Measurements from ENCODE around the gene TMEM198.

Gene TMEM198

DNA sequence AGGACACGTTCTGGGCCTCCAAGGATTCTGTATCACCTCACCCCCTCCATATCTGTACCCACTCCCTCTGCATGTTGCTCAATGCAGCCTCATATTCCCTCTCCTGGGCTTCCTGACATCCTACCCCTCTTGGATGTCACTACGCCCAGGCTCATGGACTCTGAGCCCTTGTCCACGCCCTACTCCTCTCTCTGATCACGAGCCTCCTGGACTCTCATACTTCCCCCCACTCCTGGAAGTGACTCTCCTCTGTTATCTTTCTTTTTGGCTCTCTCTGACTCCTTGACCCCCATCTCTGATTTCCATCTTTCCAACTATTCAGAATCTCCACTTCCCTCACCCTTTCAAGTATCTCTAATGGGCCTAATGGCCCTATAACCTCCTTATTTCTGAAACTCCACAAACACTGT is 2.1 kb downstream of the TMEM198 start:
- no peak for DNase-seq (ENCODE audit: low read depth)

DNA sequence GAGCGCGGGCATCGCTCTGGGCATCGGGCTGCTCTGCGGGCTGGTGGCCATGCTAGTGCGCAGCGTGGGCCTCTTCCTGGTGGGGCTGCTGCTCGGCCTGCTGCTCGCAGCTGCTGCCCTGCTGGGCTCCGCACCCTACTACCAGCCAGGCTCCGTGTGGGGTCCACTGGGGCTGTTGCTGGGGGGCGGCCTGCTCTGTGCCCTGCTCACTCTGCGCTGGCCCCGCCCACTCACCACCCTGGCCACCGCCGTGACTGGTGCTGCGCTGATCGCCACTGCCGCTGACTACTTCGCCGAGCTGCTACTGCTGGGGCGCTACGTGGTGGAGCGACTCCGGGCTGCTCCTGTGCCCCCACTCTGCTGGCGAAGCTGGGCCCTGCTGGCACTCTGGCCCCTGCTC is 3.8 kb downstream of the TMEM198 start:
- no peak for DNase-seq (ENCODE audit: low read depth)

DNA sequence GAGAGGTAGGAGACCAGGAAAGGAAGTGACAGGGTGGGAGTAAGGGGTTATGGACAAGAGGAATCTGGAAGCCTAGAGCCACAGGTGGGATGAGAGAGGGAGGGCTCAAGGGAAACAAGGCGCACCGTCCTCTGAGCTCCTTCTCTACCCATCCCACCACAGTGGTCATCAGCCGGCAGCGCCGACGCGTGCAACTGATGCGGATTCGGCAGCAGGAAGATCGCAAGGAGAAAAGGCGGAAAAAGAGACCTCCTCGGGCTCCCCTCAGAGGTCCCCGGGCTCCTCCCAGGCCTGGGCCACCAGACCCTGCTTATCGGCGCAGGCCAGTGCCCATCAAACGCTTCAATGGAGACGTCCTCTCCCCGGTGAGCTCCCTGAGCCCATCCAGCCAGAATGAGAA is 5.2 kb downstream of the TMEM198 start:
- no peak for DNase-seq (ENCODE audit: low read depth)

GRCh38 chr2:219549619-219550018 is 5.8 kb downstream of the TMEM198 start:
- no peak for DNase-seq (ENCODE audit: low read depth)

- DNase-seq (ENCODE audit: low read depth) = no peak
Observed at GRCh38 chr2:219551441-219552381, 7.9 kb downstream of the TMEM198 start.

GRCh38 chr2:219552382-219553167 is 8.7 kb downstream of the TMEM198 start:
- DNase-seq (ENCODE audit: low read depth) = peak; percentile 69

GRCh38 chr2:219553168-219553417 is 9.3 kb downstream of the TMEM198 start:
- no peak for DNase-seq (ENCODE audit: low read depth)

DNA sequence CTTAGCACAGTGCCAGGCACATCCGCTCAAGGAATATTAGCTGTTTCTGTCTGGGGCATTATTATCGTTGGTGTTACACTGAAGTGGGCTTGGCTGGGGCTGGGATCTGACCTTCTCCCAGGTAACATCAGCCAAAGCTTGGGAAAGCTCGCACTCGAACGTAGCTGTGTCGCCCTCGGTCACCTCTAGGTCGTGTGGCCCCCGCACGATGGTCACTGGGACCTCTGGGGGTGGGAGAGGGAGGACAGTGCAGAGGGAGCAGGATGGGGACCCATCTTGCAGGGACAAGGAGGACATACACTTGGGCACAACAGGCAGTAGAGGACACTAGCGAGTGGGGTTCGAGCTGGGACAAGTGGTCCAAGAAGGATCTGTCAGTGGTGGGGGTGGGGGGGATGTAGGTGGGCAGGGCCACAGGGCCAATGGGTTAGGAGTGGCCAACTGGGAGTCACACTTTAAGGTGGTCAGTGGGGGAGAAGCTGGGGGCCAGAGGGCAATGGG is 9.7 kb downstream of the TMEM198 start:
- no peak for DNase-seq (ENCODE audit: low read depth)

- no peak for DNase-seq (ENCODE audit: low read depth)
Observed at GRCh38 chr2:219554350-219554749, 10.5 kb downstream of the TMEM198 start.

GRCh38 chr2:219555956-219556355 is 12.1 kb downstream of the TMEM198 start:
- no peak for DNase-seq (ENCODE audit: low read depth)

- no peak for DNase-seq (ENCODE audit: low read depth)
Observed at GRCh38 chr2:219556413-219556812, 12.6 kb downstream of the TMEM198 start.

- no peak for DNase-seq (ENCODE audit: low read depth)
Observed at GRCh38 chr2:219557320-219557719, 13.5 kb downstream of the TMEM198 start.

DNA sequence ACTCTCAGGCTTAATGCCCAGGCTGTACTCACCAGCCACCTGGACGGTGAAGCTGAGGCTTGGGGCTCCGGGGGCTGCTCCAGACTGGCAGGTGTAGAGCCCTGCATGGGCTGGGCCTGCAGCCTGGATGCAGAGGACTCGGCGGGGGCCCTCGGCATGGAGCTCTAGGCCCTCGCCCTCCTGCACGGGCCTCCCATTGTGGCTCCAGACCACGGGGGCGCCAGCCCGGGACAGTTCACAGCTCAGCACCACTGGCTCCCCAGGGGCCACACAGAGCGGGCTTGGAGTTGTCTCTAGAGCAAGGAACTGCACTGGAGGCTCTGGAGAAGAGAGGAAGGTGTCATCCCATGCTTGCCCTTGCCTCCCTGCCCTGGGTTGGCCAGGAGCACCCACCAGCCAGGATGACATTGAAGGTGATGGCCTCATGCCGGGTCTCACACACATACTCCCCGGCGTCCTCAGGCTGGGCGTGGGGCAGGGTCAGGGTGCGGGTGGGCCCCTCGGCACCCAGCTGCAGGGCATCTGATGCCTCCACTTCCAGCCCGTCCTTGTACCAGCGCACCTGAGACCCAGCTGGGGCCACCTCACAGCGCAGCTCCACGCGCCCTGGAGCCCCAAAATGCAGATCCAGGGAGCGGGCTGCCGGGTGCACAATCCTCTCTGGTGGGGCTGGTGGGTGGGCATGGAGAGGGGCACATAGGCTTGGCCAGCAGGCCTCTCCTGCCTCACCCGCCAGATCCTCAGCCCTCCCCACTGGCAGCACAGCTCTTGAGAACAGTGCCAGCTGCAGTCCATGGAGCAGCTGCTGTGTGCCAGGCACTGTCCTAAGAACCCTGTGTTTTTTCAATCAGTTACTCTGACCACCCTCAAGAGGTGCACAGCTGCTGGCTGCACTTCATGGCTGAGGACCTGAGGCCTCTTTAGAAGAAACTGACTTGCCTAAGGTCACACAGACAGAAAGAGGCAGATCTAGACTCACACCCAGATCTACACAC is 14.3 kb downstream of the TMEM198 start:
- no peak for DNase-seq (ENCODE audit: low read depth)

GRCh38 chr2:219559156-219559915 is 15.5 kb downstream of the TMEM198 start:
- DNase-seq (ENCODE audit: low read depth) = no peak

DNA sequence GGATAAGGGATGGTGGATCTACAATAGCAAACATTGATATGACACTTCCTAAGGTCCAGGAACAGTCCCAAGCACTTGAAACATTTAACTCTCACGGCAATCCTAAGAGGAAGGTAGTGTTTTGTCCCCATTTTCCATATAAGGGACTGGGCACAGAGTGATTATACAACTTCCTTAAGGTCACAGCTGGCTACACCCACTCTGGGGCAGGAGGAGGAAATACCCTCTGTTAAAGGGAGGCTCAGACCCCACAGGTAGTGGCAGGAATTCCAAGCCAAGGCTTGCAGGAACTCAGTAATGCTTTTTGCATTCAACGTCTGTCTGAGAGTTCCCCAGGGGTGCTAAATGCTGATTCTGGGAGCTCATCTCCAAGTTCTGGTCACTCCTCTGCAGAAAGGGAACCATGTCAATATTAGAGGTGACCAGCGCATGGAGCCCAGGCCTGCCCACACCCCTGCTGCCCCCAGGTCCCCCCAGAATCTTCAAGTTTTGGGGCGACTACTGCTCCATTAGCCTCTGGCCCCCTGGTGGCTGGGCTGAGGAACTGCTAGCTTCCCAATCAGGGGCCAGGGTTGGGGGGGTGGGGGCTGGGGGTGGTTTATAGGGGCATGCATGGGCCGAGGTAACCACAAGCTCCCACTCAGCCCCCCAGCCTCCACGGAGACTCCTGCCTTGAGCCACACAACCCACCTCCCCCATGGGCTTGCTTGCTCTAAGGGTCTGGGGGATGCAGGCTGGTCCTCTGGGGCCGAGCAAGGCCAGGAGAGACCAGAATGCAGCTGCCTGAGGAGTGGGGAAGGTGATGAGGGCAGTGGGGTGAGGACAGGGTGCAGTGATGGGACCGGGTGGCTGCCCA is 16.4 kb downstream of the TMEM198 start:
- no peak for DNase-seq (ENCODE audit: low read depth)

- DNase-seq (ENCODE audit: low read depth) = no peak
Observed at GRCh38 chr2:219560893-219561178, 17.0 kb downstream of the TMEM198 start.

GRCh38 chr2:219561179-219562048 is 17.6 kb downstream of the TMEM198 start:
- no peak for DNase-seq (ENCODE audit: low read depth)

GRCh38 chr2:219562049-219563020 is 18.5 kb downstream of the TMEM198 start:
- DNase-seq (ENCODE audit: low read depth) = no peak
